Calu3 (cell line): Measurements from ENCODE around the gene TNNT1. TPM values are rescaled to one million over a fixed set of nuclear protein-coding genes. Genes with fewer than 3 reads are reported as not detected.
A peak's percentile ranks its signal among the peaks of the same experiment; 100 is the strongest.
"Not testable (repeated sequence)": the region's sequence is repeated elsewhere in the genome, so short reads cannot be mapped to it uniquely, and the experiment has no call there.

Source experiments
- BruUV-seq: library from RNA; stranded (reverse); fragments of 400-500 nt; replicated peaks from 2 replicates; lab custom pipeline; 2021; lab: Mats Ljungman, UMichigan
- CTCF ChIA-PET: fragments of 300-600 bp; sonication (Branson Sonifier 250); formaldehyde crosslinking; loops from one replicate; lab custom pipeline; 2022; ENCODE audit warnings: antibody characterized with exemption; lab: Charles Lee
- DNase-seq: peaks from one replicate; pipeline ENCODE4 v3.0.0; 2022
- H3K27ac Mint-ChIP-seq: one replicate; pipeline ENCODE4 v1.8.0; 2022; ENCODE audit warnings: mixed read lengths; ENCODE audit not compliant: unreplicated experiment
- H3K27me3 Mint-ChIP-seq: one replicate; pipeline ENCODE4 v1.8.0; 2022; ENCODE audit warnings: mixed read lengths; ENCODE audit not compliant: unreplicated experiment
- H3K36me3 Mint-ChIP-seq: one replicate; pipeline ENCODE4 v1.8.0; 2022; ENCODE audit warnings: mild to moderate bottlenecking, moderate library complexity, mixed read lengths; ENCODE audit not compliant: insufficient read depth, unreplicated experiment
- H3K4me1 Mint-ChIP-seq: one replicate; pipeline ENCODE4 v1.8.0; 2022; ENCODE audit warnings: mild to moderate bottlenecking, low read depth, mixed read lengths; ENCODE audit not compliant: unreplicated experiment
- H3K4me3 Mint-ChIP-seq: one replicate; pipeline ENCODE4 v1.8.0; 2022; ENCODE audit warnings: mild to moderate bottlenecking, low read depth, moderate library complexity, mixed read lengths; ENCODE audit not compliant: unreplicated experiment
- H3K9me3 Mint-ChIP-seq: one replicate; pipeline ENCODE4 v1.8.0; 2022; ENCODE audit warnings: low read depth, mixed read lengths; ENCODE audit not compliant: unreplicated experiment
- CTCF ChIP-seq: fragments of 200-600 bp; IDR thresholded peaks from one replicate; pipeline ENCODE4 v1.8.0; 2022; ENCODE audit warnings: antibody characterized with exemption; ENCODE audit not compliant: unreplicated experiment
- intact Hi-C: fragments of 100-400 bp; cut with micrococcal nuclease; formaldehyde crosslinking; loops from one replicate; pipeline ENCODE4 v1.10.0; 2022; ENCODE audit not compliant: unreplicated experiment
- total RNA-seq: library from RNA; stranded (reverse); gene quantifications from 2 replicates; pipeline ENCODE4 v1.2.3, GENCODE V29; 2022

Gene TNNT1
- total RNA-seq, 1 experiment from 2014 or later, result 48.8 TPM

GRCh38 chr19:55173186-55173713 lies 24.2 kb upstream of the TNNT1 start:
- no TSS peak for BruUV-seq
- Mint-ChIP-seq H3K4me3 (peak overlapping the region; percentile 84), H3K27me3 (peaks cover 64% of the 10 kb centered on the region), H3K9me3 (no peaks in the 10 kb centered on the region), H3K4me1 (peaks cover 25% of the 10 kb centered on the region), H3K36me3 (peaks cover 23% of the 10 kb centered on the region), H3K27ac (peak overlapping the region; percentile 1)
- DNase-seq, result no peak
- intact Hi-C loops, result loop anchor here (10.0 kb wide), 1 partner anchor 82 kb away; the partner anchor contains the start of gene PPP6R1
- no peak for TF ChIP-seq CTCF
- CTCF ChIA-PET, result interaction anchor here (0.6 to 2.4 kb wide), 6 partner anchors 9 to 210 kb away, joined by 3 to 9 read pairs (median 4); partner anchors contain the start of gene PTPRH

GRCh38 chr19:55172741-55173140 lies 23.7 kb upstream of the TNNT1 start:
- DNase-seq, result no peak
- peaks cover 23% of the 10 kb centered on the region for H3K4me1 Mint-ChIP-seq
- CTCF ChIA-PET, result interaction anchor here (1.6 to 2.4 kb wide), 2 partner anchors 12 to 26 kb away, joined by 4 to 7 read pairs; no protein-coding TSS in a partner anchor
- intact Hi-C loops, result loop anchor here (10.0 kb wide), 1 partner anchor 82 kb away; the partner anchor contains the start of gene PPP6R1
- H3K4me3 Mint-ChIP-seq, result peak overlapping the region; percentile 84
- H3K27ac Mint-ChIP-seq, result peak overlapping the region; percentile 1
- TF ChIP-seq CTCF, result no peak
- no TSS peak for BruUV-seq
- H3K27me3 Mint-ChIP-seq, result peaks cover 59% of the 10 kb centered on the region
- peaks cover 23% of the 10 kb centered on the region for H3K36me3 Mint-ChIP-seq
- no peaks in the 10 kb centered on the region for H3K9me3 Mint-ChIP-seq

- intact Hi-C loops, result loop anchor here (10.0 kb wide), 1 partner anchor 82 kb away; the partner anchor contains the start of gene PPP6R1
- Mint-ChIP-seq H3K27me3 (peaks cover 54% of the 10 kb centered on the region), H3K4me3 (peak overlapping the region; percentile 84), H3K27ac (peak overlapping the region; percentile 1), H3K4me1 (peaks cover 23% of the 10 kb centered on the region), H3K36me3 (peaks cover 23% of the 10 kb centered on the region)
- BruUV-seq, DNase-seq, CTCF ChIA-PET, H3K9me3 Mint-ChIP-seq: not testable (repeated sequence)
Measured at GRCh38 chr19:55172318-55172717, 23.3 kb upstream of the TNNT1 start.

- peak overlapping the region; percentile 84 for H3K4me3 Mint-ChIP-seq
- CTCF ChIA-PET, result interaction anchor here (0.6 to 0.9 kb wide), 2 partner anchors 8 to 117 kb away, joined by 3 read pairs; partner anchors contain the start of gene SYT5
- DNase-seq, result no peak
Measured at GRCh38 chr19:55171440-55171839, 22.4 kb upstream of the TNNT1 start.

More at GRCh38 chr19:55171440-55171839, 22.4 kb upstream of the TNNT1 start:
- Mint-ChIP-seq H3K4me1 (peaks cover 23% of the 10 kb centered on the region), H3K36me3 (peaks cover 31% of the 10 kb centered on the region), H3K27me3 (peaks cover 46% of the 10 kb centered on the region), H3K9me3 (no peaks in the 10 kb centered on the region), H3K27ac (no peak overlapping the region)
- intact Hi-C loops, result loop anchor here (10.0 kb wide), 1 partner anchor 83 kb away; the partner anchor contains the start of gene PPP6R1
- BruUV-seq, result no TSS peak
- TF ChIP-seq CTCF, result no peak
